SK-N-SH (cell line): ENCODE data around the gene CACNA2D3. TPM values are rescaled to one million over a fixed set of nuclear protein-coding genes. Genes with fewer than 3 reads are reported as not detected.

Experiments
- CTCF ChIA-PET: fragments of 300-600, 350-600 bp; formaldehyde crosslinking; extraction: SDS; loops from one replicate; lab custom pipeline; 2021; lab: Yijun Ruan, JAX
- POLR2A ChIA-PET: fragments of 350-600 bp; sonication (Branson Sonifier 250); formaldehyde crosslinking; extraction: SDS; loops from one replicate; lab custom pipeline; 2020; ENCODE audit warnings: antibody characterized with exemption, inconsistent platforms; lab: Yijun Ruan, JAX
- DNase-seq: peaks from one replicate; pipeline ENCODE4 v3.0.0; 2012
- H2AFZ ChIP-seq: fragments of 200-600 bp; sonication (generic); 2 replicates; pipeline ENCODE4 v1.8.1; 2016; ENCODE audit warnings: antibody characterized with exemption, mild to moderate bottlenecking, low read depth
- H3F3A ChIP-seq: fragments of 200-600 bp; sonication (generic); replicated peaks from 2 replicates; pipeline ENCODE3; 2016; ENCODE audit warnings: antibody characterized with exemption, mild to moderate bottlenecking; ENCODE audit not compliant: insufficient read depth
- H3K27ac ChIP-seq, 2 experiments: fragments of 200-500 bp in 1 of 2; fragments of 200-600 bp in 1 of 2; sonication (Bioruptor generic) in 1 of 2; sonication (generic), shearing (Covaris generic) in 1 of 2; 2 replicates each; pipeline versions ENCODE4 v1.5.1 to v1.6.1; 2014 to 2016; ENCODE audit warnings: low read depth in 2 of 2, inconsistent platforms in 1 of 2, low read length in 1 of 2, mild to moderate bottlenecking in 1 of 2, mixed read lengths in 1 of 2
- H3K27me3 ChIP-seq: fragments of 200-600 bp; sonication (generic), shearing (Covaris generic); 2 replicates; pipeline ENCODE4 v1.6.1; 2016; ENCODE audit warnings: mixed run types; ENCODE audit not compliant: insufficient read depth
- H3K36me3 ChIP-seq, 2 experiments: fragments of 200-500 bp in 1 of 2; fragments of 200-600 bp in 1 of 2; sonication (Bioruptor generic) in 1 of 2; sonication (generic) in 1 of 2; replicated peaks in 1 of 2; 2 replicates each; pipeline versions ENCODE3 to v1.5.1; 2014 to 2016; ENCODE audit warnings: low read length in 1 of 2, mild to moderate bottlenecking in 1 of 2; ENCODE audit not compliant: insufficient read depth in 2 of 2, control insufficient read depth in 1 of 2
- H3K4me1 ChIP-seq, 2 experiments: fragments of 200-500 bp in 1 of 2; fragments of 200-600 bp in 1 of 2; sonication (Bioruptor generic) in 1 of 2; sonication (generic), shearing (Covaris generic) in 1 of 2; 2 replicates each; pipeline versions ENCODE4 v1.5.1 to v1.6.1; 2014 to 2016; ENCODE audit warnings: low read depth in 1 of 2, low read length in 1 of 2, mixed run types in 1 of 2; ENCODE audit not compliant: insufficient read depth in 2 of 2, control insufficient read depth in 1 of 2
- H3K4me2 ChIP-seq: fragments of 200-600 bp; sonication (generic), shearing (Covaris generic); 2 replicates; pipeline ENCODE4 v1.6.1; 2017; ENCODE audit warnings: mixed run types
- H3K4me3 ChIP-seq, 2 experiments: fragments of 200-500 bp in 1 of 2; fragments of 200-600 bp in 1 of 2; sonication (Bioruptor generic) in 1 of 2; sonication (generic), shearing (Covaris generic) in 1 of 2; 2 replicates each; pipeline versions ENCODE4 v1.5.1 to v1.8.1; 2014 to 2016; ENCODE audit warnings: low read depth in 2 of 2, inconsistent platforms in 1 of 2, low read length in 1 of 2, mild to moderate bottlenecking in 1 of 2, mixed read lengths in 1 of 2, moderate library complexity in 1 of 2
- H3K79me2 ChIP-seq: fragments of 200-600 bp; sonication (generic); 2 replicates; pipeline ENCODE4 v1.8.1; 2017; ENCODE audit warnings: mild to moderate bottlenecking; ENCODE audit not compliant: insufficient read depth
- H3K9ac ChIP-seq: fragments of 200-600 bp; sonication (generic); 2 replicates; pipeline ENCODE4 v1.6.1; 2017; ENCODE audit warnings: mixed run types
- H3K9me2 ChIP-seq: fragments of 200-600 bp; sonication (generic); 2 replicates; pipeline ENCODE4 v1.6.1; 2017; ENCODE audit warnings: mixed run types
- H3K9me3 ChIP-seq: fragments of 200-600 bp; sonication (generic); 2 replicates; pipeline ENCODE4 v1.6.1; 2017; ENCODE audit warnings: mixed run types, mild to moderate bottlenecking, moderate library complexity
- H4K20me1 ChIP-seq: fragments of 200-600 bp; sonication (generic); 2 replicates; pipeline ENCODE4 v1.6.1; 2017; ENCODE audit warnings: mild to moderate bottlenecking, mixed run types; ENCODE audit not compliant: insufficient read depth
- ELF1 ChIP-seq: IDR thresholded peaks from 2 replicates; pipeline ENCODE4 v1.4.0; 2012
- FOSL2 ChIP-seq: IDR thresholded peaks from 2 replicates; pipeline ENCODE4 v1.4.0; 2012; ENCODE audit warnings: low read depth, mild to moderate bottlenecking, moderate library complexity, borderline replicate concordance
- FOXJ3 ChIP-seq: sonication (generic); formaldehyde crosslinking; IDR thresholded peaks from 2 replicates; pipeline ENCODE4 v1.5.1; 2020; ENCODE audit warnings: mild to moderate bottlenecking, missing genetic modification reagents
- FOXM1 ChIP-seq: IDR thresholded peaks from 2 replicates; pipeline ENCODE4 v1.4.0; 2012; ENCODE audit warnings: low read depth, mild to moderate bottlenecking
- GABPA ChIP-seq: IDR thresholded peaks from 2 replicates; pipeline ENCODE4 v1.4.0; 2012; ENCODE audit warnings: low read depth, mild to moderate bottlenecking
- GATA2 ChIP-seq: sonication (generic); formaldehyde crosslinking; IDR thresholded peaks from 2 replicates; pipeline ENCODE4 v1.5.0; 2020; ENCODE audit warnings: mild to moderate bottlenecking, missing genetic modification reagents
- JUND ChIP-seq: IDR thresholded peaks from 2 replicates; pipeline ENCODE4 v1.4.0; 2012
- MAX ChIP-seq: IDR thresholded peaks from 2 replicates; pipeline ENCODE4 v1.4.0; 2012; ENCODE audit warnings: low read depth
- MEF2A ChIP-seq: IDR thresholded peaks from 2 replicates; pipeline ENCODE4 v1.4.0; 2012; ENCODE audit warnings: low read depth, borderline replicate concordance
- MXI1 ChIP-seq: IDR thresholded peaks from 2 replicates; pipeline ENCODE4 v1.6.1; 2012; ENCODE audit warnings: mild to moderate bottlenecking, low read depth, low read length, improper control_type of control experiment
- NRF1 ChIP-seq: IDR thresholded peaks from 2 replicates; pipeline ENCODE4 v1.6.1; 2012; ENCODE audit warnings: low read depth, mild to moderate bottlenecking, low read length
- POLR2AphosphoS5 ChIP-seq: IDR thresholded peaks from 2 replicates; pipeline ENCODE4 v1.6.1; 2012; ENCODE audit warnings: low read depth, low read length
- RAD21 ChIP-seq: IDR thresholded peaks from 2 replicates; pipeline ENCODE4 v1.6.1; 2012; ENCODE audit warnings: mild to moderate bottlenecking, low read length
- RCOR1 ChIP-seq: fragments of 150-350 bp; IDR thresholded peaks from 2 replicates; pipeline ENCODE4 v1.6.1; 2017; ENCODE audit warnings: antibody characterized with exemption, low read length
- RFX5 ChIP-seq: IDR thresholded peaks from 2 replicates; pipeline ENCODE4 v1.6.1; 2012; ENCODE audit warnings: mild to moderate bottlenecking, improper control_type of control experiment, low read length
- TAF1 ChIP-seq: IDR thresholded peaks from 2 replicates; pipeline ENCODE4 v1.6.1; 2012; ENCODE audit warnings: low read depth, mild to moderate bottlenecking, low read length, moderate library complexity, borderline replicate concordance
- TEAD4 ChIP-seq: IDR thresholded peaks from 2 replicates; pipeline ENCODE4 v1.4.0; 2012; ENCODE audit warnings: mild to moderate bottlenecking, borderline replicate concordance; ENCODE audit not compliant: insufficient read depth
- WGBS: methylation state at CpG from one replicate; pipeline ENCODE4 v1.1.6; 2017; ENCODE audit warnings: low lambda C conversion rate; 5-methylcytosine and 5-hydroxymethylcytosine counted together
- polyA plus RNA-seq, 3 experiments: library from polyadenylated mRNA; depleted of rRNA; stranded (reverse); fragments of >200 nt; gene quantifications; 2 replicates each; pipeline ENCODE4 v1.2.3, GENCODE V29; 2012
- TF ChIP-seq, protein P1 (sequence below): IDR thresholded peaks from 2 replicates; pipeline ENCODE4 v1.4.0; 2012; ENCODE audit warnings: low read depth, borderline replicate concordance

CACNA2D3 gene
- polyA plus RNA-seq, 1 of the 3 experiments (the other 2 are of a cell fraction): 0.15 TPM

GRCh38 chr3:54685213-54685612 is 562.9 kb downstream of the CACNA2D3 start:
- Histone ChIP-seq H3K27me3 (no peaks in the 10 kb centered on the region), H3F3A (no peaks in the 10 kb centered on the region), H3K4me2 (no peak overlapping the region), H3K36me3 (no peaks in the 10 kb centered on the region), H3K9me3 (no peaks in the 10 kb centered on the region), H2AFZ (no peak overlapping the region), H4K20me1 (no peaks in the 10 kb centered on the region), H3K27ac (no peak overlapping the region), H3K4me1 (no peaks in the 10 kb centered on the region), H3K4me3 (no peak overlapping the region), H3K79me2 (no peaks in the 10 kb centered on the region), H3K9ac (no peak overlapping the region), H3K9me2 (no peaks in the 10 kb centered on the region)
- WGBS: 61% methylated on average over 2 of the region's 2 CpGs
- TF ChIP-seq FOXM1 (no peak), GABPA (no peak)
- TF ChIP-seq, protein P1, sequence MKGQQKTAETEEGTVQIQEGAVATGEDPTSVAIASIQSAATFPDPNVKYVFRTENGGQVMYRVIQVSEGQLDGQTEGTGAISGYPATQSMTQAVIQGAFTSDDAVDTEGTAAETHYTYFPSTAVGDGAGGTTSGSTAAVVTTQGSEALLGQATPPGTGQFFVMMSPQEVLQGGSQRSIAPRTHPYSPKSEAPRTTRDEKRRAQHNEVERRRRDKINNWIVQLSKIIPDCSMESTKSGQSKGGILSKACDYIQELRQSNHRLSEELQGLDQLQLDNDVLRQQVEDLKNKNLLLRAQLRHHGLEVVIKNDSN: no peak
- POLR2A ChIA-PET: no interaction called here
- CTCF ChIA-PET: no interaction called here
- DNase-seq: no peak

GRCh38 chr3:54691289-54691771 is 569.0 kb downstream of the CACNA2D3 start:
- H3K79me2 ChIP-seq: no peaks in the 10 kb centered on the region
- POLR2A ChIA-PET: interaction anchor here (0.5 kb wide), 1 partner anchor 39 kb away, joined by 3 read pairs; no protein-coding TSS in a partner anchor
- H3K4me1 ChIP-seq: no peaks in the 10 kb centered on the region
- no peak overlapping the region for H3K9ac ChIP-seq
- H3K9me2 ChIP-seq: no peaks in the 10 kb centered on the region
- H3K4me3 ChIP-seq: no peak overlapping the region
- H3K27ac ChIP-seq: no peak overlapping the region
- no peaks in the 10 kb centered on the region for H3K36me3 ChIP-seq
- H3F3A ChIP-seq: no peaks in the 10 kb centered on the region
- CTCF ChIA-PET: no interaction called here
- DNase-seq: no peak
- WGBS: 49% methylated on average over 2 of the region's 2 CpGs
- H3K27me3 ChIP-seq: no peaks in the 10 kb centered on the region
- no peak overlapping the region for H2AFZ ChIP-seq
- H3K4me2 ChIP-seq: no peak overlapping the region
- no peaks in the 10 kb centered on the region for H4K20me1 ChIP-seq
- H3K9me3 ChIP-seq: no peaks in the 10 kb centered on the region
- TF ChIP-seq RFX5: no peak
- TF ChIP-seq POLR2AphosphoS5: no peak
- TF ChIP-seq FOXJ3 (CRISPR knock-in tag): no peak
- no peak for TF ChIP-seq NRF1
- no peak for TF ChIP-seq ELF1
- TF ChIP-seq GABPA: no peak
- TF ChIP-seq, all 33 proteins: peak for 0

GRCh38 chr3:54696313-54696712 is 574.0 kb downstream of the CACNA2D3 start:
- H2AFZ ChIP-seq: no peak overlapping the region
- H3K9me2 ChIP-seq: no peaks in the 10 kb centered on the region
- H3K9me3 ChIP-seq: no peaks in the 10 kb centered on the region
- no peak overlapping the region for H3K4me2 ChIP-seq
- H3K4me3 ChIP-seq: no peak overlapping the region
- no peak overlapping the region for H3K27ac ChIP-seq
- WGBS: 26% methylated on average over 3 of the region's 3 CpGs
- no peaks in the 10 kb centered on the region for H3F3A ChIP-seq
- no peaks in the 10 kb centered on the region for H3K36me3 ChIP-seq
- no peaks in the 10 kb centered on the region for H3K27me3 ChIP-seq
- CTCF ChIA-PET: interaction anchor here (2.0 kb wide), 1 partner anchor 8 kb away, joined by 4 read pairs; no protein-coding TSS in a partner anchor
- H3K79me2 ChIP-seq: no peaks in the 10 kb centered on the region
- H3K4me1 ChIP-seq: no peaks in the 10 kb centered on the region
- no peak overlapping the region for H3K9ac ChIP-seq
- no peak for DNase-seq
- POLR2A ChIA-PET: no interaction called here
- H4K20me1 ChIP-seq: no peaks in the 10 kb centered on the region
- TF ChIP-seq, protein P1: no peak
- TF ChIP-seq TEAD4: no peak
- no peak for TF ChIP-seq RAD21
- TF ChIP-seq GABPA: no peak
- TF ChIP-seq JUND: no peak
- no peak for TF ChIP-seq RCOR1
- no peak for TF ChIP-seq MEF2A
- no peak for TF ChIP-seq NRF1
- no peak for TF ChIP-seq FOSL2
- no peak for TF ChIP-seq MXI1
- no peak for TF ChIP-seq MAX
- no peak for TF ChIP-seq GATA2
- no peak for TF ChIP-seq FOXM1
- no peak for TF ChIP-seq TAF1
